Mesothelial cell of epicardium (in vitro differentiated cells): ENCODE results near the gene RAPGEF6. TPM values are rescaled to one million over a fixed set of nuclear protein-coding genes. Genes with fewer than 3 reads are reported as not detected.
"Not testable (repeated sequence)": the region's sequence is repeated elsewhere in the genome, so short reads cannot be mapped to it uniquely, and the experiment has no call there.

Experiments
- DNase-seq, 2 experiments: peaks; one replicate each; pipeline ENCODE4 v3.0.0; 2021; ENCODE audit warnings: low spot score in 2 of 2; ENCODE audit not compliant: unreplicated experiment in 2 of 2
- H3K27ac Mint-ChIP-seq: 2 replicates; pipeline ENCODE4 v1.8.0; 2021; ENCODE audit warnings: mixed read lengths
- H3K27me3 Mint-ChIP-seq: 2 replicates; pipeline ENCODE4 v1.8.0; 2021; ENCODE audit warnings: low read depth, mixed read lengths
- H3K36me3 Mint-ChIP-seq: 2 replicates; pipeline ENCODE4 v1.8.0; 2021; ENCODE audit warnings: mixed read lengths
- H3K4me1 Mint-ChIP-seq: 2 replicates; pipeline ENCODE4 v1.8.0; 2021; ENCODE audit warnings: mixed read lengths
- H3K4me3 Mint-ChIP-seq: 2 replicates; pipeline ENCODE4 v1.8.0; 2021; ENCODE audit warnings: mild to moderate bottlenecking, moderate library complexity, mixed read lengths
- H3K9me3 Mint-ChIP-seq: 2 replicates; pipeline ENCODE4 v1.8.0; 2021; ENCODE audit warnings: mixed read lengths
- CTCF ChIP-seq: fragments of 200-600 bp; sonication (generic); IDR thresholded peaks from one replicate; pipeline ENCODE4 v1.5.0; 2021; ENCODE audit warnings: antibody characterized with exemption; ENCODE audit not compliant: unreplicated experiment
- total RNA-seq: library from RNA; stranded (reverse); gene quantifications from 3 replicates; pipeline ENCODE4 v1.2.1, GENCODE V29; 2021

Gene RAPGEF6
- total RNA-seq, 1 donor from 2014 or later: 29.0 TPM

- Mint-ChIP-seq H3K27me3 (no peaks in the 10 kb centered on the region), H3K27ac (no peak overlapping the region), H3K4me3 (no peak overlapping the region), H3K4me1 (peaks cover 3% of the 10 kb centered on the region), H3K36me3 (peaks cover 8% of the 10 kb centered on the region), H3K9me3 (peaks cover 9% of the 10 kb centered on the region)
- no peak for DNase-seq
- TF ChIP-seq CTCF: no peak
Observed at GRCh38 chr5:131627207-131627865, 7.7 kb downstream of the RAPGEF6 start.

GRCh38 chr5:131622633-131623032 is 12.4 kb downstream of the RAPGEF6 start:
- Mint-ChIP-seq H3K4me3 (no peak overlapping the region), H3K4me1 (peaks cover 3% of the 10 kb centered on the region)

DNA sequence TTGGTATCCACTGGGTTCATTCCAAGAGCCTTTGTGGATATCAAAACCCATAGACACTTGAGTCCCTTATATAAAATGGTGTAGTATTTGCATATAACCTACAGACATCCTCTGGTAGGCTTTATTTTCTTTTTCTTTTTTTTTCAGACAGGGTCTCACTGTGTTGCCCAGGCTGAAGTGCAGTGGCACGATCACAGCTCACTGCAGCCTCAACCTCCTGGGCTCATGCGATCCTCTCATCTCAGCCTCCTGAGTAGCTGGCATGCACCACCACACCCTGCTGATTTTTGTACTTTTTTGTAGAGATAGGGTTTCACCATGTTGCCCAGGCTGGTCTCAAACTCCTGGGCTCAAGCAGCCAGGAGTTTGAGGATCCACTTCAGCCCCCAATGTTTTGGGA is 13.9 kb downstream of the RAPGEF6 start:
- H3K36me3 Mint-ChIP-seq, H3K27me3 Mint-ChIP-seq, H3K27ac Mint-ChIP-seq, H3K9me3 Mint-ChIP-seq, DNase-seq, H3K4me1 Mint-ChIP-seq, H3K4me3 Mint-ChIP-seq: not testable (repeated sequence)

More at GRCh38 chr5:131622633-131623032, 12.4 kb downstream of the RAPGEF6 start:
- H3K9me3 Mint-ChIP-seq: peaks cover 9% of the 10 kb centered on the region
- H3K27ac Mint-ChIP-seq: no peak overlapping the region
- DNase-seq: no peak
- H3K36me3 Mint-ChIP-seq: peaks cover 8% of the 10 kb centered on the region
- no peaks in the 10 kb centered on the region for H3K27me3 Mint-ChIP-seq
- TF ChIP-seq CTCF: no peak

GRCh38 chr5:131619102-131619501 is 15.9 kb downstream of the RAPGEF6 start:
- Mint-ChIP-seq H3K4me3 (no peak overlapping the region), H3K36me3 (peaks cover 2% of the 10 kb centered on the region), H3K27me3 (no peaks in the 10 kb centered on the region), H3K4me1 (peaks cover 5% of the 10 kb centered on the region), H3K9me3 (peaks cover 5% of the 10 kb centered on the region), H3K27ac (no peak overlapping the region)
- TF ChIP-seq CTCF: no peak
- no peak for DNase-seq

- no peaks in the 10 kb centered on the region for H3K9me3 Mint-ChIP-seq
- H3K27me3 Mint-ChIP-seq: no peaks in the 10 kb centered on the region
- TF ChIP-seq CTCF: no peak
- peaks cover 5% of the 10 kb centered on the region for H3K4me1 Mint-ChIP-seq
- no peak overlapping the region for H3K27ac Mint-ChIP-seq
- H3K4me3 Mint-ChIP-seq: no peak overlapping the region
- no peak for DNase-seq
- peaks cover 1% of the 10 kb centered on the region for H3K36me3 Mint-ChIP-seq
Observed at GRCh38 chr5:131617140-131617822, 17.7 kb downstream of the RAPGEF6 start.

GRCh38 chr5:131615957-131616356 is 19.1 kb downstream of the RAPGEF6 start:
- Mint-ChIP-seq H3K27ac (no peak overlapping the region), H3K27me3 (no peaks in the 10 kb centered on the region), H3K36me3 (peaks cover 1% of the 10 kb centered on the region), H3K9me3 (no peaks in the 10 kb centered on the region), H3K4me1 (peaks cover 7% of the 10 kb centered on the region), H3K4me3 (no peak overlapping the region)
- TF ChIP-seq CTCF: no peak
- no peak for DNase-seq
